NCI-H187 (cell line): Measurements from ENCODE around the gene TM4SF1.
"Not testable (repeated sequence)": the region's sequence is repeated elsewhere in the genome, so short reads cannot be mapped to it uniquely, and the experiment has no call there.

ENCODE experiments used
- DNase-seq, 2 experiments: peaks; one replicate each; lab custom pipeline; 2025; lab: John Stamatoyannopoulos, UW

The TM4SF1 gene

GRCh38 chr3:149343951-149344350 is 33.5 kb downstream of the TM4SF1 start:
- no peak for DNase-seq

- DNase-seq = no peak
Observed at GRCh38 chr3:149342413-149343380, 34.8 kb downstream of the TM4SF1 start.

GRCh38 chr3:149340310-149340933 is 37.0 kb downstream of the TM4SF1 start:
- peak in 1 of 2 experiments; percentile 10 for DNase-seq

GRCh38 chr3:149339931-149340309 is 37.5 kb downstream of the TM4SF1 start:
- DNase-seq = no peak

GRCh38 chr3:149337486-149337885 is 40.0 kb downstream of the TM4SF1 start:
- not testable (repeated sequence) for DNase-seq

GRCh38 chr3:149336925-149337324 is 40.5 kb downstream of the TM4SF1 start:
- no peak for DNase-seq

GRCh38 chr3:149333176-149333859 is 44.1 kb downstream of the TM4SF1 start, which contains the start of gene TM4SF18:
TSS of gene TM4SF18 (minus strand) at chr3:149333636. CDS start at chr3:149333382, 254 bp downstream.
- DNase-seq = no peak

GRCh38 chr3:149332771-149333170 is 44.7 kb downstream of the TM4SF1 start:
- no peak for DNase-seq

- DNase-seq = no peak
Observed at GRCh38 chr3:149332227-149332765, 45.2 kb downstream of the TM4SF1 start.

GRCh38 chr3:149331396-149331795 is 46.1 kb downstream of the TM4SF1 start:
- DNase-seq = no peak

GRCh38 chr3:149330609-149331331 is 46.7 kb downstream of the TM4SF1 start:
- peak; percentile 11 to 16 for DNase-seq

- no peak for DNase-seq
Observed at GRCh38 chr3:149327156-149327555, 50.3 kb downstream of the TM4SF1 start.

GRCh38 chr3:149325581-149325980 is 51.9 kb downstream of the TM4SF1 start:
- no peak for DNase-seq

- no peak for DNase-seq
Observed at GRCh38 chr3:149324332-149324731, 53.1 kb downstream of the TM4SF1 start.

GRCh38 chr3:149321640-149322039 is 55.8 kb downstream of the TM4SF1 start:
- no peak for DNase-seq

- DNase-seq = no peak
Observed at GRCh38 chr3:149321136-149321535, 56.3 kb downstream of the TM4SF1 start.

- no peak for DNase-seq
Observed at GRCh38 chr3:149319750-149320149, 57.7 kb downstream of the TM4SF1 start.
